NCI-H526 (cell line): ENCODE measurements around the gene GRIK4.

Experiments
- DNase-seq, 2 experiments: peaks; one replicate each; lab custom pipeline; 2025; lab: John Stamatoyannopoulos, UW

The GRIK4 gene

GRCh38 chr11:120954381-120954780, 442.8 kb downstream of the GRIK4 start:
- no peak for DNase-seq

DNA sequence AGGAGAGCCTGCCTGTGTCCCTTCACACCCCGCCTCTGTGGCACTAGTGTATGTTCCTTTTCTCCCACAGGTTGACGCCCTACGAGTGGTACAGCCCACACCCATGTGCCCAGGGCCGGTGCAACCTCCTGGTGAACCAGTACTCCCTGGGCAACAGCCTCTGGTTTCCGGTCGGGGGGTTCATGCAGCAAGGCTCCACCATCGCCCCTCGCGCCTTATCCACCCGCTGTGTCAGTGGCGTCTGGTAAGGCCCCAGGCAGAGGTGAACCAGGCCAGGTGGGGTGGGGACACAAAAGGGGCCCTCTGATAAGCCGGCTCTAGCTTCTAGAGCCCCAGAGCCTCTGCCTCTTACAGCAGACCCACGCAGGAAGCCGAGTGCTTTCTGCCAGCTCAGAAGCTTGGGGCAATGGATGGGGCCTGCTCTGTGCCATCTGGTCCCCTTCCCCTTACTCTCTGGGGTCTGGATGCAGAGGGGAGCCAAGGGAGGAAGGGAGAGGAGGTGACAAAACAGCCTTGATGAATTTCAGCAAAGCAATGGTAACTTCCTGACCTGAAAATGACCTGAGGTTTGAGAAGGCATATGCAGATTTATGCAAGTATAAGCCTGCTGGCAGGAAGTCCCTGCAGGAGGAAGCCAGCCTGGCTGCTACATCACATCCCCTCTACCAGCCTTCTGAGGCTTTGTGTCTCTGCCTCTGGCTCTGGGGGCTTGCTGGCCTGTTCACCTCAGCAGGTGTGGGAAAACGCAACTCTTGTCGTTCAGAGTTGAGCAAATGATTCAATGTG, 445.4 kb downstream of the GRIK4 start:
- DNase-seq, result peak in 1 of 2 experiments; percentile 74

DNA sequence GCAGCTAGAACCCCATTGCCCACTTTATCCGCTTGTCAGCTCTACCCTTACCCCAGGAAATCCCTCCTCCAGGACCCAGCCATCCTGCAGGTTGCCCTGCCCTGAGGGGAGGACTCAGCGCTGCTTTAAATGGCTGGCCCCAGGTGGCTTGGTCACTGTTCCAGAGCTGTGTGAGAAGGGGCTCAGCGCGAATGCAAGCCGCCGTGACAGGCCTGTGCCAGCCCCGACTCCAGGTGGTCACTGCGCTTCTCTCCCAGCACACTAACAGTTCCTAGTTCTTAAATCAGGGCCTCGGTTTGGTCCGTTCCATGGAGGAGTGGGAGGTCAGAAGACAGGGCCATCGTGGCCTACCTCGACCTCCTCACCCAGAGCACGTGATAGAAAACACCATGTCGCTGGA, 446.6 kb downstream of the GRIK4 start:
- DNase-seq, result no peak

GRCh38 chr11:120959189-120959588, 447.6 kb downstream of the GRIK4 start:
- no peak for DNase-seq

DNA sequence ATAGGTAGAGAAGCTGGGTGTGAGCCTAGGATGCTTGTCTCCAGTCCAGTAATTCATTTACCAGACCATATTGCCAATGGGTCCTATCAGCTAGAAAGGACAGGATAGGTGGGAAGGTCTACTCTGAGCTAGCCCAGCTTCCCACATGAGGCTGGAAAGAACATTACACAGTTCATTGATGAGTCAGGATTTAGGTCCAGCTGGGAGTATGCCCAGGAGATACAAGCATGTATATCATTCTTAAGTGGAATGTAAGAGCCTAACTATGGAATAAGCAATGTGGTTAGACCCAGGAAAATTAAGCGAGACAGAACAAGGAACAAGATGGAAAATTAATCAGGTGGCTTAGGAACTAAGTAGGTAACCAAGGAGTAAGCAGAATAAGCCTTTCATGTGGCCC, 453.3 kb downstream of the GRIK4 start:
- no peak for DNase-seq

- no peak for DNase-seq
Measured at GRCh38 chr11:120966840-120967239, 455.3 kb downstream of the GRIK4 start.

GRCh38 chr11:120969993-120970392, 458.4 kb downstream of the GRIK4 start:
- DNase-seq, result no peak

GRCh38 chr11:120971825-120972224, 460.3 kb downstream of the GRIK4 start:
- DNase-seq, result no peak

DNA sequence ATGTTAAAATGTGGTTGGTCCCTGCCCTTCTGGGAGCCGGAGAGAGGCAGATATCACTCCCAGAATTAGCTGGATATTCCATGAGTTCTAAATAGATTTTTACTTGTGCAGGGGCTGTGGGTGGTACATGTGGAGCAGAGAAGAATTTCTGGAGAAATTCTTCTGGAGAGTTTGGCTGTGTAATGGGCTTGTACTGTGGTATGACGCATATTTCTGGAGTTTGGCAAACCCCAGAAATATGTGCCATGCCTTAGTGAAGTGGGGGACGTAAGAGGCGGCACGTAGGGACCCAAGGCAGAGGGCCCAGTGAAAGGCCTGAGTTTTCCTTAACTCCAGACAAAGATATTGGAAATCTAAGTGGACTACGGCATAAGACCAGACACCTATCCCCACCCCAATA, 461.1 kb downstream of the GRIK4 start:
- DNase-seq, result no peak

DNA sequence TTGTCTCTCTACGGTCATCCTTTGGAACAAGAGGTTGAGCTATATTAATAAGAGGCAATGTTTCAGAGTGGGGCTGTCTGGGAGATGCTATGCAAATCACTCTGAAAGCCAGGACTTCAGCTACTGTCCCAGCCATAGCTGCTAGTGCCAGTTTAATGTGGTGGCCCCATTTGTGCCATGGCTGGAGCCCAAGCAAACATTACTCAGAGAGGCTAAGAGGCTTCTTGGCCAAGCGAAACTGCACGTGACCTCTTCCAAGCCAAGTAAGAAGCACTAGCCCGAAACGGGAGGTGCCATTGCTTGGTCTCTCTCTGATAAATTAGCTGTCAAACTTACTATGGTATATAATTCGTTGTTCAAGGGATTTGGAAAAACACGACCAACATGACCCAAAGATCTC, 462.0 kb downstream of the GRIK4 start:
- DNase-seq, result peak in 1 of 2 experiments; percentile 40

DNA sequence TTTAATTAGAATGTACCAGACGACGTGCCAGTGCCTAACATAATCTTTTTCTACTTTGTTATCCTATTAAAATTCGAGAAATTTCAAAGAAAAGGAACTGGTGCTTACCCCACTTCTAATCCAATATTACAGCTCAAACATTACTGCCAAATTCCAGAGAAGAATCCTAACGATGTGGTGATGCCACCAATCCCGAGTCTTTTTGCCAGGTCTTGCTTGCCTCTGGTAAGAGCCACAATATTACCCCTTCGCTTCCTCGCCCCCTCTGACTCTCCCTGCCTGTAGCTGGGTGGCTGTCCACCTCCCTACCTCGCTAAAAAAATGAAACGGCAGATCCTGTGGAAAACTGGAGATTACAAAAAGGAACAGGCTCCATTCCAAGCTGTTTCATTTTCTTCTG, 462.9 kb downstream of the GRIK4 start:
- no peak for DNase-seq

DNA sequence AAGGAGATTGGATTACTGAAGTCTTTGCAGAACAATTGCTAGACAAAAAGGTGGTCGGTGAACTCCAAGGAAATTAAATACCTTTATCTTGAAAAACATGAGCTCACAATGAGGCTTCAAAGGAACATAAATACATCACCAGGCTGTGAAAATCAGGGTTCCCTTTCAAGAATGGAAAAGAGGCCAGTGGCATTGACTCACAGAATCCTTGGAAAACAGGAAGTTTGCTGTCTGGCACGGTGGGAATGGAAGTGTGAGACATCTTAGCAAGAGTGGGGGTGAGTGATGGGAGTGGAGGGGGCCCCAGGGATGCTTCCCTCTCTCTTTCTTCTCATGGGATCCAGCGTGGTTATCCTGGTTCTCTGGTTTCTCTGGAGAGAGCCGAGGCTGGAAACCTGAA, 463.4 kb downstream of the GRIK4 start:
- no peak for DNase-seq

- peak in 1 of 2 experiments; percentile 16 for DNase-seq
Measured at GRCh38 chr11:120977266-120978137, 466.0 kb downstream of the GRIK4 start.

DNA sequence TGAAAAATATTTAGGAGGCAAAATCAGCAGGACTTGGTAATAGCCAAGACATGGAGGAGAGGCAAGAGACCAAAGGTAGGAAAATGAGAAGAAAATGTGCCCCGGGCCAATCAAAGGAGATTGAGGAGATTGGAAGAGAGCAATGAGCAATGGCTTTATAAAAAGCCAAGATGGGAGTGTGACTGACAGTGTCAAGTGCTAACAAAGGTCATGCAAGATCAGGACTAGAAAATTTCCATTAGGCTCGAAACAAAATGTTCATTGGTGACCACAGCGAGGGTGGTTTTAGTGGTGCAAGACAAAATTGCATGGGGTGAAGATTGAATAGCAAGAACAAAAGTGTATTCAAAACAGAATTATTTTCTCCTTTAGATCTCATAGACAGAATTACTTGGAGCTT, 467.2 kb downstream of the GRIK4 start:
- no peak for DNase-seq

- DNase-seq, result peak; percentile 36 to 92
Measured at GRCh38 chr11:120985718-120986569, 474.4 kb downstream of the GRIK4 start.

- no peak for DNase-seq
Measured at GRCh38 chr11:120988603-120989002, 477.1 kb downstream of the GRIK4 start.

DNA sequence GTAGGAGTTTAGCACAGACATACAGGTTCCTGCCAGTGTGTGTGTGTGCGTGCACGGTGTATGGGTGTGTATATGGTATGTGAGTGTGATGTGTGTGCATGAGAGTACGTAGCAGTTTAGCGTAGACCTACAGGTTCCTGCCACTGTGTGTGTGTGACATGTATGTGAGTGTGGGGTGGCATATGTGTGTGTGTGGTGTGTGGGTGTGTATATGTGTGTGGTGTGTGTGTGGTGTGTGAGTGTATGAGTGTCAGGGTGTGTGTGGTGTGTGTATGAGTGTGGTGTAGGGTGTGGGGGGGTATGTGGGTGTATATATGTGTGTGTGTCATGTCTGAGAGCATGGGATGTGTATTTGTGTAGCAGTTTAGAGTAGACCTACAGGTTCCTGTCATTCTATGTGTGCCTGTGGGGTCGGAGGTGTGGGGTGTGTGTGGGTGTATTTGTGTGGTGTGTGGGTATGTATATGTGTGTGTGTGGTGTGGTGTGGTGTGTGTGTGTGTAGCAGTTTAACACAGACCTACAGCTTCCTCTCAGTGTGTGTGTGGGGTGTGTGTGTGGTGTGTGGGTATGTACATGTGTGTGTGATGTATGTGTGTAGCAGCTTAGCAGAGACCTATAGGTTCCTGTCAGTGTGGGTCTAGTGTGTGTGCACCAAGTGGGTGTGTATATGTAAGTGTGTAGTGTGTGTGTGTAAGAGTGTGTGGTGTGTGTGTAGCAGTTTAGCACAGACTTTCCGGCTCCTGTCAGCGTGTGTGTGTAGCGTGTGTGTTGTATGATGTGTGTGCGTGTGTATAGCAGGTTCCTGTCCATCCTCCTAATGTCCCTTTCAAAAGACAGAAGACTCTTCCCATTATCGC, 480.5 kb downstream of the GRIK4 start:
- DNase-seq, result no peak

DNA sequence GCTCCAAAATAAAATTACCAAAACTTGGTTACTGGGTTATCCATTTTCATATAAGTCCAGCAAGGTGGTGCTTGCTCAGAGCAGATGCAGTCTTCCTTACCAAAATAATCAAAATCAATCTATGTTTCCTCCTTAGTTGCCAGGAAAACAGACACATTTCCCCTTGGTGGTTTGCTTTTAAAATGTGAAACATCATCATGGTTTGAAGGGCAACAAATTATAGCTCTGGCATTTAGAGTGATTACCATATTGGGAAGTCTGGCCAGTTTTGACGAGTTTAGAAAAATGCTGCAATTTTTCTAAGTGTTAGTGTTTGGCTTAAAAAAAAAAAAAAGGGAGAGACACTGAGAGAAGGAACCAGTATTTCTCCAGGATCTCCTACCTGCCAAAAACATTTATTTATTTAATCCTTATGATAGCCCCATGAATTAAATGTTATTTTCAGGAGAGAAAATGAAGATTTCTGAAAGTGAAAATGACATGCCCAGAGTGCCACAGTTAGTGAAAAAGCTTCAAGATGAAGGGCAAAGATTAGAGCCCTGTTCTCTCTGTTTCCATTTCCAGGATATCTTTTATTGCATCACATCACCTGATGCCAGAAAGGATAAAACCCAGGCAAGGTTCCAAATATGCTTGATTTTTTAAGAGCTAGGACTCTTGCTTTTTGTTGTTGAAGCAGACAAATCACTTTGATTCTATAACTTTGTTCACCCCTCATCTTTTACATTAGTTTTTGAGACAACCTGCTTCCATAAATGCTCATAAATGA, 482.7 kb downstream of the GRIK4 start:
- DNase-seq, result no peak

DNA sequence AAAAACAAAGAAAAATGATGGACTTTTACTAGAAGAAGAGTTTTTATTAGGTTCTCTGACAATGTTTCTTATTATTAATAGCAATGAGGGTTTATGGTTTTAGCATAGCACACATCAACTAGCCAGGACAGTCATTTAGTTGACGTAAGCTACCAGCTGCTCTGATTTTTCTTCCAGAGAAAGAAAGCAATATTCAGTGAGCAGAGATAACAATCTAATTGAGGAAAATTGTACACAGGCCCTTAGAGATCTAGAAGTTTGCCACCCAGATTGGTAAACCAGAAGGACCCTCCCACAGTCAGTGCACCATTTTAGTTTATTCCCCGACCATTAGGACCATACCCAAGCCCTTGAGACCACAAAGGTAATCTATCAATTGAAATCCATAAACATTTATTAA, 483.6 kb downstream of the GRIK4 start:
- no peak for DNase-seq

DNA sequence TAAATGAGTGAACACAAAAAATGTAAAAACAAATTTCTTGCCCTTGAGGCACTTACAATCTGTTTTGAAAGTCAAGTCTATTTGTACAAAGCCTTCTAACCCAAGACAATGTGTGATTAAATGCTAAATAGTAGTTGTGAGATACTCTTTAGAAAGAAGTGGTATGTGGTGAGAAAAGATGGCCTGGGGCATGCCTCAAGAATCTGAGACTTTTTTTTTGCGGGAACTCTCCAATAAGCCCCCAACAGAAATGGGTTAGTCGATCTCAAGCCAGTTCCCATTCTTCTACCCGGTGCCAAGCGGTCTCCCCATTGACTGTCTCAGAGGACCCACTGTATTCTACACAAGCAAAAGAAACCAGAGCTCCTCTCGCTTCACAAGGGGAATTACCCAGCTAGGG, 485.4 kb downstream of the GRIK4 start:
- DNase-seq, result no peak

DNA sequence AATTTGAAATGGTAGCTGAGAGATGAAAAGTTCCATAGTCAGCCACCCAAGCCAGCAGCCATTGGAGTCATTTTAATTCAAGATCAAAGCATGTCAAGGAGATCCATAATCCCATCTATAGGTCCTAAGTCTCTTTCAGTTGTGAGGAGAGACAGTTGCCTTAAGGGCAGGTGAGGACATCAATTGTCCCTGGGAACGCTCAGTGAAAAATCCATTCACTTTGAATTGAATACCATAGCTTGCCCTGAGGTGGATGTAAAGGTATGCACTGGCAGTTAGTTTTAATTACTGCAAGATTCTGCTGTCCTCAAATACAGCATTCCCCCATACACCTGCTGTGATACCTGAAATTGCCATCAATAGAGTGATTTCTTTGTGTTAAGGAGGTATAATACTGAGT, 487.0 kb downstream of the GRIK4 start:
- DNase-seq, result no peak
